Stimulated activated CD4-positive, alpha-beta T cell treated with anti-CD3 and anti-CD28 coated beads, Interleukin-2, amount 100 ng/mL, for 48 hours (primary cell): ENCODE results near the gene DQX1.
A peak's percentile ranks its signal among the peaks of the same experiment; 100 is the strongest.

Experiments
- DNase-seq, 2 donors: peaks; one replicate each; pipeline ENCODE4 v3.0.0-alpha.2; 2020

The DQX1 gene

DNA sequence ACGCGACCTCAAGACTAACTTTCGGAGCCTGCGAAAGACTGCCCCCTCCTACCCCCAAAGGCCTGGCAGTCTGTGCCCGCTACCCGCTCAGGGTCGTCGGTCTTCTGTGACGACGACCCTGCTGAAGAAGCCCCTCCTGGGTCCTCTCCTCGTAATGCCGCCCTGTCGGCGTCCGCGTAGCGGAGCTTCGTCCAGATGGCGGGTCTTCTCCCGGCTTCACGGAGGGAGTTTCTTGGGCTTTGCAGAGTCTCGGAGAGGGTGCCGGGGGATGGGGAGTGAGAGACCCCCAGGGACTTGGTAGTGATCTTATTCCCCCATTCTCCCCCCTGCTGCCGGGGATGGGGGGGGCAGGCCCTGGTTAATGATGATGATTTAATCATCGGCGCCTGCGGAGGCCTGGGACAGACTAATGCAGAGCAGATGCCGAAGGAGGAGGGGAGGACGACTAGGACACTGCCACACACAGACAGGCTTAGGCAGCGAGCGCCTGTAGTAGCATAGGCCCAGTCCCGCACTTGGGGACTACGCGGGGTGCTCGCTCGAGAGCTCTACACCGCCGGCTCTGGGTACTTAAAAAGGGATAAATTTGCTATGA lies 18.0 kb downstream of the DQX1 start:
- no peak for DNase-seq

DNA sequence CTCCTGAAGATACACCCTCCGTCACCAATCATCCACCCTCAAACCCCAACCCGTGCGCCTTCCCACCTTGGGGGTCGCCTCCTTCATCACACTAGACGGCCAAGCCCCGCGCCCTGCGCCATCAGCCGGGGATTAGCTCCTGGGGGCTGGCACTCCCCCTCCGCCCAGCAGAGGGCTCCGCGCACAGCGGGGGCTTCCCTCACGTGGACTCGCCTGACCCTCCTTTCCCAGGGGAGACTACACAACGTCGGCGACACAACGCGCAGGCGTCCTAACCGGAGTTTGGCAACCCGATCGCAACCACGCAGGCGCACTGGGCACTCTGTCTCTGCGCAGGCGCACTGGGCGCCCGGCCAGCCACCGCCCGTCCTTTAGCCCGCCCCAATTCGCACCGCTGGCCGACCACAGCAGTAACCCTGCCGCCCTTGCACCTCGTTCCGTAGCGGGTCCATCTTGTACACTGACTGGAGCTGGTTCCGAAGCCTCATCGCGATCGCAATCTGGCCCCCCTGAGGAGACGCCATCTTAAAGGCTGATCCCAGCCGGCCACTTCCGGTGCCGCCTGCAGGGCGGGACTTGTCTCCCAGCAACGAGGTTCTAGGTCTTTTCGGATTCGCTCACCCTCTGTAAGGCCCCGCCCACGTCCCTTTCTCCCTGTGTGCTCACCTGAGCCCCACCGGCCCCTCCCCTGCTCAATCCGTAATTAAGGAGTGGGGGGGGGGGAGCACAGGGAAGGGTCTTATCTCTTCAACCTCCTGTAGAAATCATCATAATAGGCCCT lies 18.7 kb downstream of the DQX1 start, which contains the start of gene PCGF1:
Gene PCGF1 (minus strand): TSS at position 551 of the 781 bp plus-strand sequence. CDS start 27 bp downstream, at position 524.
- DNase-seq, result peak; percentile 96 to 99

DNA sequence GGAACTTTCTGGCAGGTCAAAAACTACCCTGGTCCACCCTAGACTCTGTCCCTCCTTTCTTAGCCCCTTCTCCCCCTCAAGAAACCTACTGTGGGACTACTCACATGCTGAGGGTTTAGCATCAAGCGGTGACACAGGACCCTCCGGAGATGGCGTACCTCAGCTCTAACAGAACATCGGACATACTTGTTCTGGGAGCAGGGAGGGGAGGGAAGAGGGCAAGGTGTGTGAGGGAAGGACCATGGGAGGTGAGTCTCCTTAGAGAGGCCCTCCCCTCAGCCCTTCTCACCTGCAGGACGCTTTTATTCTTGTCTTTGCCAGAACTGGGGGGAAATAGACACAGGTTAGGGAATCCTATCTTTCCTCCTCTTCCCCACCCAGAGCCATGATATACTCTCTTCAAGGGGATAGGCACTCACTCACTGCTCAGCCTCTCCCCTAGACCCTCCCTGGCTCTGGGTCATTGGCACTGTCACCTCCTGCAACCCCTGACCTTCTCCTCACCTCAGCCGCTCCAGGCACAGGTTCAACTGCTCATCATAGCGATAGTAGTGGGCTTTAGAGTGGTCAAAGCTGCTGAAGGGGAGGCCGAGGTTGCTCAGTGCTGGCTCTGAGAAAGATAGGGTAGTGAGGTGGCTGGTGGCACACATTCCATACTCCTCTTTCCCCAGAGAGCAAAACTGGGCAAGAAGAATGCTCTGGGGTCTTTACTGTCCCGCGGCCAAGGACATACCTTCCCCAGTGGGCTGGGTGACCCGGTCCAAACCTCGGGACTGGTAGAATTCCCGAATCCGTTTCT lies 20.4 kb downstream of the DQX1 start:
- no peak for DNase-seq

GRCh38 chr2:74504591-74504990 lies 21.4 kb downstream of the DQX1 start:
- no peak for DNase-seq

GRCh38 chr2:74503506-74504475 lies 22.2 kb downstream of the DQX1 start:
- DNase-seq, result no peak

DNA sequence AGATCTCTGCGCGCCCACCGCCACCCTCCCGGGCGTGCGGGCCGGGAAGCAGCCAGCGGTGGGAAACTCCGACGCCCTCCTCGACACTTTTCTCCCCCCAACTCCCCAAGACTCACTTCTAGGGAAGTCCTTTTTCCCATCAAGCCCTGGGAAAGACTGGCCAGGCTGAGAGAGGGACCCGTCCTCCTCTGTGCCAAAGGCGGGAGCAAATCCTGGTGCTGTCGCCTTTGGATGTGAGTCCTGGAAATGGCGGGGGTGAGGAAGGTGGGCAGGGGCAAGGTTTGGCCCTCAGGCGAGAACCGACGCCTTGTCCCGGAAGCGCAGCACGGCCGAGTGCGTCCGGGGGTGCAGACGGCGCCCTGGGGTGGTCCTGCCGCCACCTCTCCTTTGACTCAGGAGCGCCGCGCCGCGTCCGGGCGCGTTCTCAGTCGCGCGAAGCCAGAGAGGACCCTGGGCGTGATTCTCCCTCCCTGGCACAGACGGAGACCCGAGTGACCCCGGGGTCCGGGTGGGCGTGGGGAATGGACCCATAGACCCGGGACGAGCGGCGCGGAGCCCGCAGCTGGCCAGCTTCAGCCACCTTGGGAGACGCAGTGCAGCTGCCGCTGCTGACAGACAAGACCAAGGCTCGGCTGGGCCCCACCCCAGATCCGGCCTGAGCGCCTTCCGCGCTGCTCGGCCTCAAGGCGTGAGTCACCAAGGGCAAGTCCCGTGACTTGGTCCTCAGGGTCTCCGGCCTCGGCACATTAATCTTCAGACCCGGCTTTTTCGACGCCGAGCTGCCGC lies 23.1 kb downstream of the DQX1 start:
- DNase-seq, result no peak

- DNase-seq, result no peak
These were observed 23.8 kb downstream of the DQX1 start for GRCh38 chr2:74502147-74502719.

DNA sequence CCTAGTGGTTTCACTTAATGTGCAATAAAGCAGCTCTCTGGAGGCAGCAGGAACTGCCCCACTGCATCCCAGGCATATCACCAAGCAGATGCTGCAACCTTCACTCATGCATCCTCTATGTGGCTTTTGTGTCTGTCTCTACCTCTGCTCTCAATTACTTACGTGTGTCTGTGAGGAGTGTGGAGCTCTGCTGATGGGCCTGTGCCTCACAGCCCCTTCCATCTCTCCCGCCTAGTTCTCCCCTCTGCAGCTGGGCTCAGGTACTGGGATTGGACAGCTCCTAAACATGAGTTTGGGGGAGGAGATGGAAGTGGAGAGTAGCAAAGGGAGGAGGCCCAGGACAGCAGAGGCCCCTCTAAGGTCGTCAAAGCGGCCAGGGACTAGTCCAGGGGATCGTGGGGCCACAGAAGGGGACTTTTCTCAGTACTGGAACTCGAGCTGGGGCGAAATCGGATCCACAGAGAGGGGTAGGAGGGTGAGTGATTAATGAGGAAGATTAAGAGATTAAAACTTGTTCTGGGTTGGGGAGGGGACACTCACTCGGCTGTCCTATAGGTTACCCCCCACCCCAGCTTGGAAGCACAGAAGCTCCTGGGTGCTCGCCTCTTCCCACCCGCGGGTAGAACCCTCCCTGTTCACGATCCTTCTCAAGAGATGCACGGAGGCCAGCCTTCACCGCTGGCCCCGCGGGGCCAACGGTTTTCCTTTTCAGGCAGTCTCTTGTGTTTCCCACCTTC lies 24.5 kb downstream of the DQX1 start:
- no peak for DNase-seq

- DNase-seq, result no peak
These were observed 25.5 kb downstream of the DQX1 start for GRCh38 chr2:74500578-74500946.

- no peak for DNase-seq
These were observed 26.0 kb downstream of the DQX1 start for GRCh38 chr2:74499940-74500577.

DNA sequence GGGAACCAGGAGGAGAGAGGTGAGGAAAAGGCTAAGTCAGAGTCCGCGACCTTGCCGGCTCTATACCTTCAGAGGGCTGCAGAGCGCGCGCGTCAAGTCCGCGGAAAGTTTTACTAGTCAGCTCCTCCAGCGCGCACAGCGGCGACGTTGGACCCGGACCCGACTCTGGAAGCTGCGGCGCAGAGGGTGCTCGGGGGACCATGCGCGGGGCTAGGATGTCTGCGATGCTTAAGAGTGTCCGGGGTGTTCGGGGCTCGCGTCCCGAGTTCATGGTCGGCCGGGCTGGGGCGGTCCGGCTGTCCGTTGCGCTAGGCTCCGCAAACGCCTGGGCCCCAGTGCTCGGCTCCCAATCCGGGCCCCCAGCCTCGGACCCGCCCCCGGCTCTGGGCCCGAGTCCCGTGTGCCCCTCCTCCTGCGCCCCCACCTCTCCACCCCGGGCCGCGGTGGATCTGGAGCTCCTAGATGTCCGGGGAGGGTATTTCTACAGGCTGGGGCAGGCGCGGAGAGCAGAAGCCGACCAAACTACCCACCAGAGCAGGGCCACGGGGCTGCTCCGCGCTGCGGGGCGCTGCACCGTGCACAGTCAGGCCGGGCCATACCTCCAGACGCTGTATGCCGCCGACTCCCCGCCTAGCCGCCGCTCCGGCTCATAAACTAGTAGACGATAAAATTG lies 26.6 kb downstream of the DQX1 start, which contains the start of gene LBX2:
Gene LBX2 (minus strand): TSS at position 337 of the 673 bp plus-strand sequence. CDS start 66 bp downstream, at position 271.
- no peak for DNase-seq

DNA sequence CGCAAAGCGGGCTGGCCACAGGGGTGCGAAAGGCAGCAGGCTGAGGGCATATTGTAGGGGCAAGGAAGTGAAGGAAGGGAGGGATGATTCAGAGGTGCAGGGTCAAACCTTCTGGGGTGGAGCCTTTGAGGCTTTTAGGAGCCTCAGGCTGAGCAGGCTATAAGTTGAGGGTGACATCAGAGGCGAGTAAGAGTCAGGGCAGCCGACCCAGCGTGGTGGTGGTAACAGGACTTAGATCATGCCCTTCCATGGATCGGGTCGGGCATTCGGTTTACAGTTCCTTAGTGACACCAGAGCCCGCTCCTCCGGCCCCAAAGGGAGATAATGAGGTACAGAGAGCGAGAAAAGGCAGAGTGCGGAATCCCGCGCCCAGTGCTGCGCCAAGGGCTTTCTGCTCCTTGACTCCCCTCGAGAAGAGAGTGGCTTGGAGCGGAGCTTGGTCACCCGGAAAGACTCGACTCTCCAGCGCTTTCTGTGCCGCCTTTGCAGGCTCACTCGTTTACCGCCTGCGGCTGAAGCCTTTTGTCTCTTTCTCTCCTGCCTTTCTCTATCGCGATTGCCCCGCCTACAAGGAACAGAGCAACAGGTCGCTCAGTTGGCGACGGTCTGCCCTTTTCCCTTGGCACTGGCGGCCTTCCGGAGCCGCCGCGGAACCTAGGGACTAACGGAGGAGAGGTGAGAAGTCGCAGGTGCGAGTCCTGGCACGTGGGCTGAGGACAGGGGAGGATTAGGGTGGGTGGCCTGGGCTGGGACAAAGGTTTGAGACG lies 27.3 kb downstream of the DQX1 start:
- no peak for DNase-seq

DNA sequence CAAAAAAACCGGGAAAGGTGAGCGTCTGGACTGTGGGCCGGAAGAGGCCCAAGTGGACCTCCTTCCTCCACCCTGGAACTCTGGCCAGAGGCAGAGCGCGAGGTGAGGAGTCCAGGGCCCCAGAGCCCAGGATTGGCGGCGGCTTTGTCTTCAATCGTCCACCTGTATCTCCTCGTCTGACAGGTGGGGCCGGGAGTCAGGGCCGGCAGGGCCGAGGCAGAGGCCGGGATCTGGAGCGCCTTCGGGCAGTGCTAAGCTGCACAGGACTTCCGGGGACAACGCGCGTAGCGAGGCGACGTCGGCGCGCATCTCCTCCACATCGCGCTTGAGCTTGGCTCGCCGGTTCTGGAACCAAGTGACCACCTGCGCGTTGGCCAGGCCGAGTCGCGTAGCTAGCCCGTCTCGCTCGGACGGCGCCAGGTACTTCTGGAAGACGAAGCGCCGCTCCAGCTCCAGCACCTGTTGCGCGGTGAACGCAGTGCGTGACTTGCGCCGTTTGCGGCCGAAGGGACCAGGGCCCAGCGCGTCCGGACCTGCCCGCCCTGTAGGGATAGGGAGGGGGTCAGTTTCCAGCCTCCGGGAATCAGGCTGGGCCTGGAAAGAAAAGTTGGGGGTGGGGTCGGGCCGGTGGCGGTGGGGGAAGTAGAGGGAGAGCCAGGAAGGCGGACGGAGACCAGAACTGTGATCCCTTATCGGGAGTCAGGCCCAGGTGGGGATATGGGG lies 28.1 kb downstream of the DQX1 start:
- DNase-seq, result no peak

DNA sequence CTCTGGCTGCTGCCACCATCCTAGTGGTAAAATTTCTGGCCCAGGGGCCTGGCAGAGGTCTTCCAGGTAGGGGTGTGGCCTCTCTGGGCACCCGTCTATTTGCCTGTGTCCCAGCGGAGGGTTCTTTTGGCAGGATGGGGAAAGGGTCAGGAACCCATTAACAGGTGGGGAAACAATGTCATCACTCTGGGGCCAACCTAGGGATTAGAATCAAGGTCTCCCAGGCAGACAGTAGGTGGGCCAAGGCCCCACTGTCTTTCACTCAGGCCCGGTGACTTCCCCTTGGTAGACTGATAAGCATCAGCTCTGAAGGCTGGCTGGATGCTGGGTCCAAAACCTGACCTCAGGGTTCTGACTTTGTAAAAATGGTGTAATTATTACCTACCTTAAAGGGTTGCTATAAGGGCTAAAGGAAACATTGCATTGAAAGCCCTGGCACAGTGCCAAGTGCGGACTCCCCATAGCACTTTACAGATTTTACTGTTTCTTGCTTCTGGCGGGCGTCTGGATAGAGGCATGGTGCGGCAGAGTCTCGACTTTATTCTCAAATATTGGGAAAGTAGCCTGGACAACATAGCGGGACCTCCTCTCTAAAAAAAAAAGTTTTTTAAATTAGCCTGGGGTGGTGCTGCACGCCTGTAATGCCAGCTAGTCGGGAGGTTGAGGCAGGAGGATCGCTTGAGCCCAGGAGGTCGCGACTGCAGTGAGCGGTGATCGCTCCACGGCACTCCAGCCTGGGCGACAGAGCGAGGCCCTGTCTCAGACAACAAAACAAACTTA lies 28.8 kb downstream of the DQX1 start:
- DNase-seq, result no peak

DNA sequence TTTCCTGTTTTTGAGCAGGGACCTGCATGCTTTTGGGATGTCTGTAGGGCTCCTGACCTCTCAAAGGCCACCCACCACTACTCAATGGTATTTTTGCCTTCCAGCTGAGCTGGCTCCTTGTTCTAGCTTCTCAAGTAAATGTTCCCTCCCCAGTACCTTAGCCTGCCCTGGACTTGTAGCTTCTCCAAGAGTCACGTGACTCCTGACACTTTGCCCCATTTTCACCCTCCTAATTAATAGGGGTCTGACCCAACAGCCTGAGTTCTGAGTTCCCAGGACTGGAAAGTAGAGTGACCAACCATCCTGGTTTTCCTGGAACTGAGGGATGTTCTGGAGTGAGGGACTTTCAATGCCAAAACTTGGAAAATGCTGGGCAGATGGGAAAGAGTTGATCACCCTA lies 30.6 kb downstream of the DQX1 start:
- no peak for DNase-seq

- no peak for DNase-seq
These were observed 32.5 kb downstream of the DQX1 start for GRCh38 chr2:74493546-74493945.
